H1 (cell line): ENCODE measurements around the gene HSD11B1. TPM values are rescaled to one million over a fixed set of nuclear protein-coding genes. Genes with fewer than 3 reads are reported as not detected.

Source experiments
- JUND ChIP-seq: IDR thresholded peaks from 2 replicates; pipeline ENCODE4 v1.6.1; 2011; ENCODE audit warnings: mild to moderate bottlenecking, improper control_type of control experiment, low read length
- SAP30 ChIP-seq: fragments of 300-600 bp; sonication (generic); IDR thresholded peaks from 2 replicates; pipeline ENCODE4 v1.7.1; 2012; ENCODE audit warnings: low read length, moderate library complexity, mild to moderate bottlenecking, inconsistent platforms; ENCODE audit not compliant: insufficient read depth, insufficient replicate concordance
- polyA plus RNA-seq, 7 experiments: library from polyadenylated mRNA; depleted of rRNA in 3 of 7; stranded (reverse) in 5 of 7; unstranded in 2 of 7; fragments of >200 nt in 5 of 7; fragments of 200-250 nt in 2 of 7; gene quantifications; 1 replicate in 5 of 7; 2 replicates in 1 of 7; 4 replicates in 1 of 7; pipeline versions ENCODE4 v1.2.1 to v1.2.3, GENCODE V29; 2011 to 2013; ENCODE audit warnings: missing spikeins in 2 of 7, mixed read lengths in 2 of 7
- total RNA-seq: library from RNA; stranded (reverse); fragmentation: NEBNext Ultra II Directional; extraction: Animal tissue kit (Norgen Biotek cat#: 25700); gene quantifications from 2 replicates; pipeline ENCODE4 v1.2.1, GENCODE V29; 2021

HSD11B1 gene
- total and polyA plus RNA-seq, 2 of the 8 experiments (the other 6 are each of a cell fraction or from before 2014, with no cell fraction given), result not detected

- no peak for TF ChIP-seq SAP30
- TF ChIP-seq JUND, result no peak
These were observed 41.7 kb upstream of the HSD11B1 start (continued) for GRCh38 chr1:209662879-209663327.
